GDM1 (cell line): ENCODE results near the gene PER1.

Experiments used
- DNase-seq: peaks from one replicate; lab custom pipeline; 2025; lab: John Stamatoyannopoulos, UW

Gene PER1

DNA sequence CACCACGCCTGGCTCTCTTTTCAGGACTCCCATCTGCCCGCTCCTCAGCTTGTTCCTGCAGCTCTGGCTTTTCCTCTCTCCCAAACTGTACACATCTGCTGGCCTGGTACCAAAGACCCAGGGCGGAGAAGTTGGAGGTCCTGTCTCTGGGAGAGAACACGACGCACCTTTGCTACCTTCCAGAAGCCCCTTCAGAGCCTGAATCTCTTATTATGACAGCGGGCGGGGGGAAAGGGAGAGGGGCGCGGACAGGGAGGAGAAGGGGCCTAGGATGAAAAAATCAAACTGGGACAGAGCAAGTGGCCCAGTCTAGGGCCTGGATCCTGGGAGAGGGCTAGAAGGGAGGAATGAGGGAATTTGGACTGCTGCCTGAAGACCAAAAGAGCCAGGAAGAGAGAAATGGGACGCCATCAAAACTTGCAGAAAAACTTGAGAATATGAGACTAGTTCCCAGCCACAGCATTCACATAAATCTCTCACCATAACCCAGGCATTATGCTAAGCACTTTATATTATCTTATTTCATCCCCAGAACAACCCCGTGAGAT is 2.5 kb upstream of the PER1 start:
- no peak for DNase-seq

DNA sequence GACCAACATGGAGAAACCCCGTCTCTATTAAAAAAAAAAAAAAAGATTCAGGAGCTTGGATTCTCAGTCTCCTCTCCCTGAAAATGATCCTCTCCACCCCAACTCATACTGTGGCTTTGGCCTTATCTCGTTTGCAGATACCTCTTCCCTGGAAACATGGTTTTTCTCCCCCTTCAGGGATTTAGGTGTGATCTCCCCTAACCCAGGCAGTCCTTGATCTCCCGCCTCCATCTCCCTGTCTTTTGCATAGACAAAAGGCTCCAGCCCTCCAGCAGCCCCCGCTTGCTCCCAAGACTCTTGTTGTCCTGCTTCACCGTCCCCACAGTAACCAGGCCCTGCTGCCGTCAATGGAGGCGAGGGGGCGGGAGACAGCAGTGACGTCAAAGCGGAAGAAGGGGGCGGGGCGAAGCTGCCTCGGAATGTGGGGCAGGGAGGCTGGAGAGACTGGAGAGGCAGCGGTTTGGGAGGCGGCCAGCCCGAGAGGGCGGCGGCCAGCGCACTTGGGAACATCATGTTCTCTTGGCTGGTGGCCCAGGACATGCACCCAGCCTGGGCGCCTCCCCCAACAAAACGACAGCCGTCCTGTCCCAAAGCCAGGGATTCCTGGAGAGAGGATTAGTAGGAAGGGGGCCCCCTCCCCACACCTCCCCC is 1.9 kb upstream of the PER1 start:
- peak; percentile 64 for DNase-seq

DNA sequence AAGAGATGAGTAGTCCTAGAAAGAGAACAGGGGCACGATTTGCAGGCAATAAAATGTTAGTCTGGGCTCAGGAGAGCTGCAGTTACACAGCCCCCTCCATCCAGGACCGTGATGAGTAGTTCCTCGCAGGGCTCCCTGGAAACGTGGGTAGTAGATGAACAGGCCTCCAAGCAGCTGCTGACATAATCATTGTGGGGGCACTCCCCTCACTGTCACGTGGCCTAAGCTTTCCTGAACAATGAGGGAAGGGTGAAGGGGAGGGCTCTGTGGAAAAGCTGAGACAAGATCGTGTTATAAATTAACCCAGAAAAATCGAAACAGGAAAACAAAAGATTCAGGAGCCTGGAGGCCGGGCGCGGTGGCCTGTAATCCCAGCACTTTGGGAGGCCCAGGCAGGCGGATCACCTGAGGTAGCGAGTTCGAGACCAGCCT is 1.3 kb upstream of the PER1 start:
- no peak for DNase-seq

DNA sequence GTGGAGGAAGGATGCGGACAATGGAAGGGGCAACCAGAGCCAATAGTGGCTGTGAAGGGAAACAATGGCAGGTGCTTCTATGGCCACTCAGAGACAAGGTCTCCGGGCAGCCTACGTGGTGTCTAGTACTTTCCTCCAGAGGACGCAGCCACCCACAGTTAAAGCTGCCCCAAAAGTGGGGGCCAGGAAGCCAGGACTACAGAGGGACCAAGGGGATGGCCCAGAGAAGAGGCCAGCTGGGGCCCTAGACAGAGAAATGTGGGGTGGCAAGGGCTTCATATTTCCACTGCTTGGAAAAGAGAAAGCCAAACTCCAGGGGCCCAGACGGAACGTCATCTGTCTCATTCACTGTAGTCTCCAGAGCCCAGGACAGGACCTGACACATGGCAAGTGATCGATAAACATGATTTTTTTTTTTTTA is 837 bp upstream of the PER1 start:
- no peak for DNase-seq

DNA sequence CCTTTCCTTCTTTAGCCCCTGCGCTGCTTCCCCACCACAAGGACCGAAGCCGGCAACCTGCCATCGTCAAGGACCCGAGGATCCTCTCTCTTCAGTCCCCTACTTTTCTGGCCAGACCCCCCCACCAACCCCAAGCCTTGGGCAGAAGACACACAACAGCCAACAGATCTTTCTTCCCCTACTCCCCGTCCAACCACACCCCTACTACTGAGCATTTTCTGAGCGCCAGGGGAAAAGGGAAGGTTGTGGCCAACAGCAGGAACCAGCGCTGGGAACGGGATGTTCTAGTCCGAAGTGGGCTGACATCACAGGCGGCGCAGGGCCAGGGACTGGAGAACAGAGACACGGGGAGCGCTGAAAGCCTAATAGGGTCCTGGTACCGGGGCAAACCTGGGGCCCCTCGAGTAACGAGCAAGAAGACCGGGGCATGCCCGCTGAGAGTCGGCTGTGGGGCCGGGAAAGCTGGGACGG is 528 bp downstream of the PER1 start:
- DNase-seq, result no peak

DNA sequence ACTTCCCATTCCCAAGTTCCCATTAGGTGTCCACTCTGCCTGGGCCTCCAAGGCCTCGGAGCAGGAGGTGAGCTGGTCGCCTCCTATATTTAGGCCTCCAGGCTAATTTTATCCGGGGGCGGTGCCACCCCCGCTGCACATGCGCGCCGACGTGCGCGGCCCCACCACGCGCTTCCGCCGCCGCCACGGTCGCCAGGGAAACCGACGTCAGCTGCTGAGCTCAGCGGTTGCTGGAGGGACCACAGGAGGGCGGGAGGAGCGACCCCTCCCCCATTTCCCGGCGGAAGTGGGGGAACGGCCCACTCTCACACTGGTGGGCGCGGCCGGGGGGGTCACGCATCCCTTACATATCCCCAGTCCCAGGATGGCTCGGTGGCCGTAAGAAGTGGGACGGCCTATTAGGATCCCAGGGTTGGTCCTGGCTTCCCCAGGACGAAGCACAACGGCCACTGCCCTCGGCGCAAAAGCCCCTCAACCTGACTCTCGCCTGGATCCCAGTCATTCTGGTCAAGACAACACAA is 1.0 kb downstream of the PER1 start:
- peak; percentile 79 for DNase-seq

DNA sequence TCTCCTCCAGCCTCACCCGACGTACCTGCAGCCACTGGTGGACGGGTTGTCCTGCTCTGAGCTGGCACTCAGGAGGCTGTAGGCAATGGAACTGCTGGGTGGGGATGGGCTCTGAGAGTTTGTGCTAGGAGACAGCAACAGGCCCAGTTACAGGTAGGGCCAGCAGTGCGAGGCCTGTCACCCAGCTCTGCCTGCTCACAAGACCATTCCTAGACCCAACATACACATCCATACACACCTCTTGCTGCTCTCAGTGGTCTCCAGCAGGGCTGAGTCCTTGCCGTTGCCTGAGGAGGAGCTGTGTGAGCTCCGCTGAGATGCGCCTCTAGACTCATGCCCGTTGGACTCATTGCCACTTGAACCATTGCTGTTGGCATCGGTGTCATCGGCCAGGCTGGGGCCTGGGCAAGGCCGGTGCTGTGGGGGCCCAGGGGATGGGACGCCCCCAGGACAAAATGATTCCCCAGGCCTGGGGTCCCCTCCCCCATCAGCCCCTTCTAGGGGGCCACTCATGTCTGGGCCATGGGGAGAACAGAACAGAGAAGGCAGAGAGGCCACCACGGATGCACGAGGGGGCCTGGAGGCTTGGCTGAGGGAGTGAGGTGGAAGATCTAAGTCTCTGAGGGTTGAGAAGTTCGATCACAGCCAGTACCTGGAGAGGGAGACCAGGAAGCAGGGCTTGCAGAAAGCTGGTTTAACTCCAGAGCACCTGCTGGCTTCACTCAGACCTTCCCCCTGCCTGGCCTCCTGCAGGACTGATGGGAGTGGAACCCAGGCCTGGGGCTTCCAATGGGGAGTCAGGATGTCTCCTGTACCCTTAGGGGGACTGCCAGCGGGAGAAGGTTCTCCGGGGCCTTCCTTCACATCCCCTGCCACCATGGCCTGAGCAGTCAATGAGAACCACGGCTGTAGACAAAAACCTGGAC is 1.7 kb downstream of the PER1 start:
- DNase-seq, result no peak

DNA sequence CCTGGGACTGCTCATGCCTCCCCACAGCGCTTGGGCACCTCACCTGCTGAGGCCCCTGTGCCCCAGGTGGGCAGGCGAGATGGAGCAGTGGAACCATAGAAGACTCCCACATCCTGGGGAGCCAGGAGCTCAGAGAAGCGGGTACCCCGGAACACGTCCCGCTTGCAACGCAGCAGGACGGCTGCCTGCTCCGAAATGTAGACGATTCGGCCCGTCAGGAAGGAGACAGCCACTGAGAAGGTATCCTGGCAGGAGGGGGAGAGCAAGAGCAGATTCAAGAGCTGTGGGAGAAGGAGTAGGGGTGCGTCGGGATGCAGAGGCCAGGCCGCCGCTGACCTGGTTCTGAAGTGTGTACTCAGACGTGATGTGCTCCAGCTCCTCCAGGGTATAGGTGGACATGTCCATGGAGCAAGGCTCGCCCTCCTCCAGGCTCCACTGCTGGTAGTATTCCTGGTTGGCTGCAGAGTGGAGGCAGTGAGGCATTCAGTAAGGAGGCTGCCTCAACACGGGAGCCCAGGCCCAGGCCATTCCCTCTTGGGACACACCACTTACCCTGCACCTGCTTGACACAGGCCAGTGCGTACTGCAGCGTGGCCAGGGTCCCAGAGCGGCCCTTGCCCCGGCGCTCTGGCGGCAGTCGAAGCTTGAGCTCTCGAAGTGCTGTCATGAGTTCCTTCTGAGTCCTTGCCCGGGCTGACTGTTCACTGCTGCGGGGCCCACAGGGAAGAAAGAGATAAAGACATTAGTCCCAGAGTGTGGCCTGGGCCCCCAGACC is 2.6 kb downstream of the PER1 start:
- no peak for DNase-seq

DNA sequence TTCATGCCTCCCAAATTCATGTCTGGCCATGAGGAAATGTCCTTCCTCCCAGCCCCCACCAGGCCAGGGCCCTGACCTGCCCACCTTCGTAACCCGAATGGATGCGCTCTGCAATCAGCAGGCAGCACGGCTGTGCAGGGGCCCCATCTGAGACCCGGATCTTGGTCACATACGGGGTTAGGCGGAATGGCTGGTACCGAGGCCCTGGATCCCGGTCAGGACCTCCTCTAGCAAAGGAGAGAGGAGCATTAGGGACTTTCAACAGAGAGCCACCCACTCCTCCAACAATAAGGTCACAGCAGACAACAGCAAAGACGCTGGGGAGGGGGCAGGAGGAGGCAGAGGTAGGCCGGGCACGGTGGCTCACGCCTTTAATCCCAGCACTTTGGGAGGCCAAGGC is 3.6 kb downstream of the PER1 start:
- DNase-seq, result no peak

DNA sequence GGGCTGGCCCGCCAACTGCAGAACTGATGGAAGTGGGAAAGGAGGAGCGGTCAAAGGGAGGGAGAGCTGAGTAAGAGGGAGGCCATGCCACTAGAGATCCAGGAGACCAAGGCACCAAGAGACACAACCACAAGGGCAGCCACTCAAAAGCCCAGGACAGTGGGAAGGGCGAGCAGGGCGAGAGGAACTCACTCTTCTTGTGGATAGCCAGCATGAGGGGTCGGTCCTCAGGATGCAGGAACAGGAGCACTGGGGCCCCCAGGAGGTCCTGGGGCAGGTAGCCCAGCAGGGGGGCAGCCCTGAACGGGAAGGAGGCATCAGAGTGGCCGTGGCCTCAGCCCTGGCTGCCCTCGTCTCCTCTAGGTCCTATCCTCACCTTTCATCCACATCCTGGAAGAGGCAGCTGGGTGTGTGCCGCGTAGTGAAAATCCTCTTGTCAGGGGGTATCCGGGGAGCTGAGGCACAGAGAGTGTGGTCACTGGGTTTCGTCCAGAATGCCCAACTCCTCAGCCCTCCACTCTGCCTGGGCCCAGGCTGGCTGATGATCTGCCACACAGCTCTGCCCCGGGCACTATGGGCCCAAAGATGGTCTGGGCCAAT is 4.3 kb downstream of the PER1 start:
- no peak for DNase-seq

DNA sequence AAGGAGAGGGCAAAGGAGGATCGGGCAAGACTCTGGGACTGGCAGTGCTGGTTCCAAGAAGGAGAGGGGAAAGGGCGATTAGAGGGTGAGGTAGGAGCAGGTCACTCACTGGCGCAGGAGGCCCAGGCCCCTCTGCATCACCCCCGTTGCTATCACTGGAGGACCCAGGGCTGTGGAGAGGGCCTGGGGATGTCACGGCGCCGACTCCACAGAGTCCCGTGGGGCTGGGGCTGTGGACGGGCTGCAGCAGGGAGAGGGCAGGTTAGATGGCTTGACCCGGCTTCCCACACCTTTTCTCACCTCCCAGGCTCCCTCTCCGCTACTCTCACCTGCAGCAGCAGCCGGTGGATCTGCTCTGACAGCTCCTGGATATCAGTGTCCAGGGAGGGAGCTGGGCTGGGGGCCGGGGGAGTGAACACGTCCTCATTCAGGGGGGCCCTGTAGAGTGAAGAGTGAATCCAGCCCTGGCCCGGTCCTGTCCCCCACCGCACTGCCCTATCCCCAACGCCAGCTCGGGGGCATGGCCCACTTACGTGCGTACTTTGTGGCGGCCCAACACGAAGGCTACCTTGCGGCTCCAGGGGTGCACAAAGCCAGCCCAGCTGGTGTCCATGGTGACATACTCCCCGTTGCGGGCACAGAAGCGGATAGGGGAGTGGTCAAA is 4.9 kb downstream of the PER1 start:
- DNase-seq, result no peak

DNA sequence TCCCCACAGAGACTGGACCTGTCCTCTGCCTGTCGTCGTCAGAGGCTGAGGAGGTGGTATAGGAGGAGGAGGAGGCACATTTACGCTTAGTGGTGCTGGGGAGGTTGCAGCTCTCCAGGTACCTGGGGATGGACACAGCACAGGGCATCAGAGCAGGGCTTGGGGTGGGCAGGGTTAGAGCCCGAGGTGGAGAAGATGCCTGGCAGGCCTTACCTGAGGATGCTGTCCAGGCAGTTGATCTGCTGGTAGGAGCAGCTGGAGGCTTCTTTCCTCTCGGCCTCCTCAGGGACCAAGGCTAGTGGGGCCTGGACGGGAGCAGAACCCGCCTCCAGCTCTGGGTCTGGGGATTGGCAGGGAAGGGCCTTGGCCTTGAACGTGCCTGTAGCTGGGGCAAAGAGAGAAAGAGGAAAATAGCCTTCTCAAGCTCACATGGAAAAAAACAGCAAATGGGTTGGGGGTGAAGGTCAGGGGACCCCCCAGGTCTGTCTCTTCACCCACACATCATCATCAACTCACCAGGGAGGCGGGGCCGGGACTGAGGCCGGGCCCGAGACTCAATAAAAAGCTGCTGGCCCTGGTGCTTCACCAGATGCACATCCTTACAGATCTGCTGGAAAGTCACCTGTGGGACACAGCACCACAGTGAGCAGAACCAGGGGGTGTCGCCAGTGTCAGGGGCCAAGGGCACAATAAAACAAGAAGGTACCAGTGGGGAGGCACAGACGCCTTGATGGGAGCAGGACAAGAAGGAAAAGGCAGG is 5.6 kb downstream of the PER1 start:
- no peak for DNase-seq

DNA sequence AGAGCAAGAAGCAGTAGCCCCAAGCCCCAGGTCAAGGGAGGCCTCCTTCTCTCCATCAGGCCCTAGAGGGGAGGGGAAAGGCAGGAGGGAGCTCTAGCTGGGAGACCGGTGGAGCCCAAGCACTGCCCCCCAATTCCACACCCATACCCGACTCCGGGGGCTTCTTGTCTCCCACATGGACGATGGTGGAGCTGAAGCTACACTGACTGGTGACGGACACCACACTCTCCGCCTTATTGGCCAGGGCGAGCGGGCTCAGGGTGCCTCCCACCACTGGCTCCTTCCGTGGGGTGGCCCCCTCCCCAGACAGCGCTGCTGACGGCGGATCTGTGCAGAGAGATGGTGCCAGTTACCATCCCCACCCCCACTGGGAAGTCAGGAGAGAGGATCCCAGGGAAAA is 6.4 kb downstream of the PER1 start:
- no peak for DNase-seq

DNA sequence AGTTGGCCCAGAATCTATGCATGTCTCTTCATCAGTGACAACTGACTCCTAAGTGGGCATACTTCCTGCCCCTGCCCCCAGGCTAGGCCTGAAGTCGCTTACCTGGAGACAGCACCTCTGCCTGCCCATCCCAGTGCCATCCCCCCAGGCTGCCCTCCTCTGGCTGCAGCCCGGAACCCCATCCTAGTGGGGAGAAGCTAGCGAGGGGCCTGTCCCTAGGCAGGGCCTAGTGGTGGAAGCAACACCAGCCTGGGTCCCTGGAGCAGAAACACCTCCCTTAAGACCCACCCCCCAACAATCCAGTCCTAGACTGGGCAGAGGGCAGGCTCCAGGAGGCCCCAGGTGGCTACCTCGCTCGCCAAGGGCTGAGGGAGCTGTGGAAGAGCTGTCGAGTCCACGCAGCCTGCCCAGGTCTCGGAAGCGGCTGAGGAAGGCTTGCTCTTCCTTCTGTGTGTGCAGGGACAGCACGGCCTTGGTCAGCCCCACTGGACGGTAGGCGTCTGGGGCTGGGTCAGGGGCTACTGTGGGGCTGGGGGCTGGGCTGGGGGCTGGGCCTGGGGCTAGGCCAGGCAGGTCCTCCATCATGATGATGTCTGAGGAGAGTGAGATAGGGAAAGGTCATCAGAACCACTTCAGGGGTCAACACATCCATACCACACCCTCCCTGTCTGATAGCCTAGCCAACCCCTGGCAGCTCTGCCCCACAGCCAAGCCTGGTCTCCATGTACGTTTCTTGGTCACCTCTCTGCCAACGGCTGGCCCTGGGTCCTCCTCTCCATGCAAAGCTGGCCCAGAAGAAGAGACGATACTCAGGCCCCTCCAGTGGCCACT is 7.6 kb downstream of the PER1 start:
- no peak for DNase-seq

DNA sequence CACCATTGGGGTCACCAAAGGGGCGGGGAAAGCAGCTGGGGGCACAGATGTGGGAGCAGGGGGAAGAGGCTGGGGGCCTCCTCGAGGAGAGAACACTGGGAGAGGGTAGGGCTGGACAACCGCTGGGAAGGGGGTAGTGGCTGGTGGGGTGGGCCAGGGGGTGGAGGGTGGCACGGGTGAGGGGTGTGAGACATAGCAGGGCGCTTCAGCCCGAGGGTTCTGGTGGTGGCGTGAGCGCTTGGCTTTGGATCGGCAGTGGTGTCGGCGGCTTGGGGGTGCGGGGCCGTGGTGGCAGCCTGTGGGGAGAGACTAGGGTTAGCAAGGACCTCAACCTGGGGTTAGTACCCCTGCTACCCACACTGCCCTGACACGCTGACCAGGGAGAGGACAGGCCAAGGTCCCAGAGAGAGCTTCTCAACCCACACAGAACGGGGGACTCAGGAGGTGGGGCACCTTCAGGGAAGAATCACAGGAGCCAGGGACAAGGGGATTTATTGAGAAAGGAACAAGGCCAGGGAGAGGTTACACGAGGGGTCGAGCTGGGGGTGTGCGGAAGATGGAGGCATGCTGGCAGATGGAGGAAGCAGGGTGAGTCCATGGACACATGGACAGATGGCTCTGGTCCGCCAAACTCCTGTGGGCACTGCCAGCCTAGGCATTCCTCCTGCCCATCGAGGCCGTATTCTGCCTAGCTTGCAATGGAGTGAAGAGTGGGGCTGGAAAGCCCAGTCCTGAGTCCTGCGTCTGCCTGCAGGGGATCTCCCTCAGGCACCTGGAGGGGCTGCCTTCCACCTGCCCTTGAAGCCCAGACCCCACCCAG is 8.4 kb downstream of the PER1 start:
- DNase-seq, result no peak

DNA sequence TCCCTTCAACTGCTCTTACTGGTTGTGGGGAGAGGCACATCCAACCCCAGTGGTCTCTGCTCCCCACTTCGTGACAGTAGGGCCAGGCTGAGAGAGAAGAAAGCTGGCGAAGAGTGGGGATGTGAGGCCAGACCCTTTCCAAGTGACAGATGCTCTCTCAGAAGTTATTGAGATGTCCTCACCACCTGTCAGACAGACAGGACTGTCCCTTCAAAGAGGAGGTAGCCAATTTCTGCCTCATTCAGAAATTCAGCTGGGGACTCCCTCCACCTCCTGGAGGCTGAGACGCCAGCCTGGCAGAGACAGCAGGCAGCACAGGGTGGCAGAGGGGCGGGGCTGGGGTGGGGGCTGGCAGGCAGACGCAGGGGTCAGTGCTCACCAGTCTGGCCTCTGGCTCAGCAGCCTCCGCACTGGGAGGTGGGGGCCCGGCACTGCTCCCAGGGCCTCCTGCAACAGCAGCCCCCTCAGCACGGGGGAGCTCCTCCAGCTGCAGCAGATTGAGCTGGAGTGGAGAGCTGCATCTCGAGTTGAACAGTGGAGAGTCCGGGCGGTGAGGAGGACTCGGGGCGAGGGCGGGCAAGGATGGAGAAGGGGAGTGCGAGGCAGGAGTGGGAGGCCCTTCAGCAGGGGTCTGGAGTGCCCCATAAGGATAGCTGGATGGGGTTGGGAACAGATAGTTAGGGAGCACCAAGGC is 9.2 kb downstream of the PER1 start:
- DNase-seq, result no peak

DNA sequence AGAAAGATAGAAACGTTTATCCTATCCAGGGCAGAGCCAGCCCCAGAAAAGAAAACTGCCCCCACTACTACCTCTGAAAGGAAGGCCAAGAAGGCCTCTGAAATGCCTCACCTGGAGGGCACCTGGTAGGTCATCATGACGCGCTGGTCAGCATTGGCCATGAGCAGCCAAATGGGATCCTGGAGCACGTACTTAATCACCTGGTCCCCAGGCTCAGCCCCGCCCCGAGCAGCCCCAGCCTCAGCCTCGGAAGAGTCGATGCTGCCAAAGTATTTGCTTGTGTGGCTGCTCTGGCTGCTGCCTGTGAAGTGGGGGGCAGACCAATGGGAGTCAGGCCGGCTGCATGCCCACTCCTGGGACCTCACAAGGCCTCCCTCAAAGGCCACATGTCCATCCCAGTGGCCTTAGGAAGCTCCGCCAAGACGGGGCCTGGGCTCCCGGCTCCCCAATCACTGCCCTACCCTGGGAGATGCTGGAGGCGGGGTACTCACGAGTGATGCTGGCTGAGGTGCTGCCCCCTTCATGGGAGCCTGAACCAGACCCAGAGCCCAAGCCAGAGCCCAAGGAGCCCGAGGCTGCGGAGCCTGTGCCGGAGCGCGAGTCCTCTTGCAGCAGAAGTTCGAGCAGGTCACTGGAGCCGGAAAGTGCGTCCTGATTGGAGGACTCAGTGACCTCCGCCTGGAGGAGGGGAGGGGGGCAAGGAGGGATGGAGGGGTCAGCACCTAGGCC is 9.9 kb downstream of the PER1 start:
- DNase-seq, result no peak
